Tibial nerve (tissue), 4 donors: ENCODE results near the gene NCAPD3. TPM values are rescaled to one million over a fixed set of nuclear protein-coding genes. Genes with fewer than 3 reads are reported as not detected.

Experiments used
- DNase-seq, 2 donors: peaks; one replicate each; pipeline ENCODE4 v3.0.0-alpha.2; 2019; ENCODE audit warnings: low spot score in 2 of 2
- H3K27ac ChIP-seq, 4 donors: fragments of 200-600 bp; sonication (generic) in 3 of 4; one replicate each; pipeline ENCODE4 v1.5.1; 2017 to 2019; ENCODE audit warnings: mild to moderate bottlenecking in 1 of 4
- H3K27me3 ChIP-seq, 2 donors: fragments of 200-600 bp; sonication (generic) in 1 of 2; one replicate each; pipeline versions ENCODE4 v1.5.1 to v1.6.0; 2017 to 2019
- H3K36me3 ChIP-seq, 3 donors: fragments of 200-600 bp; sonication (generic); one replicate each; pipeline ENCODE4 v1.5.1; 2018 to 2019
- H3K4me1 ChIP-seq, 4 donors: fragments of 200-600 bp; sonication (generic) in 3 of 4; one replicate each; pipeline ENCODE4 v1.5.1; 2017 to 2019
- H3K4me3 ChIP-seq, 4 donors: fragments of 200-600 bp; sonication (generic) in 3 of 4; one replicate each; pipeline ENCODE4 v1.5.1; 2017 to 2019; ENCODE audit warnings: mild to moderate bottlenecking in 1 of 4, moderate library complexity in 1 of 4
- H3K9me3 ChIP-seq, 4 donors: fragments of 200-600 bp; sonication (generic) in 3 of 4; one replicate each; pipeline ENCODE4 v1.5.1; 2017 to 2019
- CTCF ChIP-seq, 5 experiments: fragments of 200-600 bp in 3 of 5; fragments of 450-650 bp in 2 of 5; sonication (generic) in 3 of 5; IDR thresholded peaks; one replicate each; pipeline ENCODE4 v1.5.1; 2016 to 2019; ENCODE audit warnings: antibody characterized with exemption in 5 of 5, mild to moderate bottlenecking in 3 of 5, moderate library complexity in 2 of 5
- EP300 ChIP-seq, 2 donors: sonication (generic); formaldehyde crosslinking; IDR thresholded peaks; one replicate each; pipeline ENCODE4 v1.6.1; 2017; ENCODE audit warnings: antibody characterized with exemption in 2 of 2, mild to moderate bottlenecking in 1 of 2
- POLR2A ChIP-seq, 2 donors: fragments of 450-650 bp; IDR thresholded peaks; one replicate each; pipeline ENCODE4 v1.6.1; 2017; ENCODE audit warnings: antibody characterized with exemption in 2 of 2, mild to moderate bottlenecking in 2 of 2, moderate library complexity in 2 of 2
- WGBS, 2 donors: methylation state at CpG; one replicate each; pipeline ENCODE4 v1.1.5; 2018; 5-methylcytosine and 5-hydroxymethylcytosine counted together
- total RNA-seq, 4 donors: library from RNA; depleted of rRNA; stranded (reverse); fragments of >200 nt; gene quantifications; one replicate each; pipeline ENCODE4 v1.1.0, GENCODE V29; 2016

The NCAPD3 gene
- total RNA-seq, 4 donors from 2014 or later, result 8.2 to 14.7 (median 10.3) TPM

- 88 to 89% methylated on average over 4 of the region's 4 CpGs for WGBS, 2 donors
- no peak overlapping the region for H3K4me3 ChIP-seq
- no peak for TF ChIP-seq POLR2A (IDR thresholded peaks at IDR 0.05)
- TF ChIP-seq EP300 (IDR thresholded peaks at IDR 0.05), result no peak
- TF ChIP-seq CTCF (IDR thresholded peaks at IDR 0.05), result no peak
Measured at GRCh38 chr11:134181707-134182106, 42.1 kb downstream of the NCAPD3 start.

GRCh38 chr11:134178032-134178674 is 45.6 kb downstream of the NCAPD3 start:
- no peak for DNase-seq
- TF ChIP-seq POLR2A (IDR thresholded peaks at IDR 0.05) (no peak), EP300 (IDR thresholded peaks at IDR 0.05) (no peak), CTCF (IDR thresholded peaks at IDR 0.05) (no peak)
- Histone ChIP-seq H3K27ac (no peak overlapping the region), H3K4me1 (no peaks in the 10 kb centered on the region), H3K27me3 (no peaks in the 10 kb centered on the region), H3K4me3 (no peak overlapping the region), H3K36me3 (peaks cover 0 to 68% (median 0%) of the 10 kb centered on the region in 3 donors), H3K9me3 (no peaks in the 10 kb centered on the region)
- WGBS, 2 donors, result 72 to 78% methylated on average over 5 of the region's 5 CpGs

More at GRCh38 chr11:134181707-134182106, 42.1 kb downstream of the NCAPD3 start:
- H3K36me3 ChIP-seq, result peaks cover 0 to 68% (median 0%) of the 10 kb centered on the region in 3 donors
- no peaks in the 10 kb centered on the region for H3K4me1 ChIP-seq
- H3K27ac ChIP-seq, result no peak overlapping the region
- H3K9me3 ChIP-seq, result no peaks in the 10 kb centered on the region
- no peak for DNase-seq
- H3K27me3 ChIP-seq, result no peaks in the 10 kb centered on the region

GRCh38 chr11:134176284-134176683 is 47.5 kb downstream of the NCAPD3 start:
- no peaks in the 10 kb centered on the region for H3K27me3 ChIP-seq
- no peak overlapping the region for H3K27ac ChIP-seq
- 94 to 96% methylated on average over 13 of the region's 13 CpGs for WGBS, 2 donors
- H3K4me3 ChIP-seq, result no peak overlapping the region
- H3K4me1 ChIP-seq, result no peaks in the 10 kb centered on the region
- DNase-seq, result no peak
- no peak for TF ChIP-seq EP300 (IDR thresholded peaks at IDR 0.05)
- peaks cover 0 to 73% (median 0%) of the 10 kb centered on the region in 3 donors for H3K36me3 ChIP-seq
- H3K9me3 ChIP-seq, result no peaks in the 10 kb centered on the region

- H3K36me3 ChIP-seq, result peaks cover 0 to 71% (median 0%) of the 10 kb centered on the region in 3 donors
Measured at GRCh38 chr11:134173296-134173695, 50.5 kb downstream of the NCAPD3 start.

GRCh38 chr11:134171951-134172350 is 51.8 kb downstream of the NCAPD3 start:
- H3K27ac ChIP-seq, result no peak overlapping the region
- peaks cover 0 to 71% (median 0%) of the 10 kb centered on the region in 3 donors for H3K36me3 ChIP-seq

More at GRCh38 chr11:134173296-134173695, 50.5 kb downstream of the NCAPD3 start:
- Histone ChIP-seq H3K4me1 (no peaks in the 10 kb centered on the region), H3K27me3 (no peaks in the 10 kb centered on the region), H3K9me3 (no peaks in the 10 kb centered on the region), H3K27ac (no peak overlapping the region), H3K4me3 (no peak overlapping the region)
- 97 to 100% methylated on average over 2 to 4 of the region's 5 CpGs for WGBS, 2 donors
- TF ChIP-seq CTCF (IDR thresholded peaks at IDR 0.05) (no peak), POLR2A (IDR thresholded peaks at IDR 0.05) (no peak), EP300 (IDR thresholded peaks at IDR 0.05) (no peak)
- no peak for DNase-seq

More at GRCh38 chr11:134171951-134172350, 51.8 kb downstream of the NCAPD3 start:
- H3K9me3 ChIP-seq, result no peaks in the 10 kb centered on the region
- no peaks in the 10 kb centered on the region for H3K4me1 ChIP-seq
- WGBS, 2 donors, result 96 to 98% methylated on average over 10 of the region's 10 CpGs
- no peak overlapping the region for H3K4me3 ChIP-seq
- no peaks in the 10 kb centered on the region for H3K27me3 ChIP-seq
- DNase-seq, result no peak
- TF ChIP-seq POLR2A (IDR thresholded peaks at IDR 0.05) (no peak), CTCF (IDR thresholded peaks at IDR 0.05) (no peak), EP300 (IDR thresholded peaks at IDR 0.05) (no peak)
